LNCaP clone FGC (cell line): Measurements from ENCODE around the gene DVL1.
A peak's percentile ranks its signal among the peaks of the same experiment; 100 is the strongest.
"Not testable (repeated sequence)": the region's sequence is repeated elsewhere in the genome, so short reads cannot be mapped to it uniquely, and the experiment has no call there.

Experiments used
- DNase-seq: peaks from one replicate; pipeline ENCODE4 v3.0.0-alpha.2; 2011; ENCODE audit warnings: low read depth
- H3K4me3 ChIP-seq: 2 replicates; pipeline ENCODE4 v1.5.1; 2011; ENCODE audit warnings: mild to moderate bottlenecking, low read depth, low read length, control low read depth
- CTCF ChIP-seq: IDR thresholded peaks from 2 replicates; pipeline ENCODE4 v1.5.1; 2012; ENCODE audit warnings: mild to moderate bottlenecking; ENCODE audit not compliant: control insufficient read depth, insufficient read depth; ENCODE audit errors: extremely low read depth

The DVL1 gene

DNA sequence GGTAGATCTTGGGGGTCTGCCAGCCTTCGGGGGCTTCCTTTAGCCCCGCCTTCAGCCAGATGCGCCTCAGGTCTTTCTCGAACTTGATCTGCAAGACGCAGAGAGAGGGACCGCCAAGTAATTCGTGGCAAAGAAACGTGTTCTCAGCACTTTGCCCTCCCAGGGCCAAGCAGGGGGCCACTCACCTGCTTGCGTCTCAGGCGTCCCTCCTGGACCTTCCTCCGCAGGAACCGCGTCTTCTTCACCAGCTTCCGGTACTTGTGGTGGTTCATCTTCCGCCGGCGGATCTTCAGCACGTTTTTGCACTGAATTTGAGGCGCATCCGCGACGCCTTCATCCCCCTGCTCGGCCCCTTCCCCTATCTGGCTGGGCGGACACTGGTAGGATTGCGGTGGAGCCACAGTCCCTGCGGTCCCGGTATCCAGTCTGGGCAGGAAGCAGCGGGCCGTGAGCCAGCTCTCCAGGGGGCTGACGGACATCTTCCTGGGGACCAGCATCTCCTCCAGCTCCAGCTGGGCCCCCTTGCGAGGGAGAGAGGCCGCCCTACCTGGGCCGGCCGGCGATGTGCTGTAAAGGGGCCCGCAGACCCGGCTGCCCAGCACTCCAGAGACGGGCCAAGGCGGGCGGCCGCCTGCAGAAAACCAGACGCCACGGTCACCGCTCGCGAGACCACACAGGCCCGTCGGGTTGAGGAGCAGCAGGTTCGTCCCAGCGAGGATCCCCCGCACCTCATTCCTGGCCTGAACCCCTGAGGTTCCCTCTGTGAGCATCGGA is 24.8 kb upstream of the DVL1 start:
- DNase-seq: no peak
- no peak for TF ChIP-seq CTCF

DNA sequence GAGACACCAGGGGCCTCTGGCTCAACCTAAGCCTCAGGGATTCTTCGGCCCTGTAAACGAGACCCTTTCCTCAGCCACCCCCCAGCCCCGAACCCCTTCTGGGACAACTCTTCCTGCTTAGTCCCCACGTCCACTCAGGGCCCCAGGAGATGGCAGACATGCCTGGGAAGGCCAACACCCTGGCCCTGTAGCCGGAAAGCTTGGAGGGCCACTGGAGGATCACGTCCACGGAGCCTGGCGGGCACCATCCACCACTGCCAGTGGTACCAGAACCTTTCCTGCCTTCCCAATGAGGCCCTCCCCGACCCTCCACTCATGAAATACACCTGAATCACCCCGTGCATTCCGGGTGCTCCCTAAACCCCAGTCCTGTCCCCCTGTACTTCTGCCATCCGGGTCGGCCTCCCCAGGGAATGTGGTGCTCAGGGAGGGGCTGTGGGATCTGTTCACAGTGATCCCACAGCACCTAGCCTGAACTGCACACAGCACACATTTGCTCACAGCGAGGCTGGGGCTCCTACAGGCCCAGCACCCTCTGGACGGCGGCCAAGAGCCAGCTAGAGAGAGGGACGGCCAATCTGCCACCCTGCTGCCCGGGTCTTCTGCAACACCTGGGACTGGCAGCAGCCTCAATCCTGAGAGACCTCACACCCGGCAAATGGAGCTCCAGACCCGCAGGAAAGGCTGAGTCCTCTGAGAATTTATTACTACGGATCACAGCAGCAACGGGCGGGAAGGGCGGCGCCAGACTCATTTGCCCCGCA is 24.0 kb upstream of the DVL1 start:
- peak overlapping the region; percentile 85 for H3K4me3 ChIP-seq
- no peak for DNase-seq

More for the DNA sequence above, 24.8 kb upstream of the DVL1 start:
- peak overlapping the region; percentile 85 for H3K4me3 ChIP-seq

DNA sequence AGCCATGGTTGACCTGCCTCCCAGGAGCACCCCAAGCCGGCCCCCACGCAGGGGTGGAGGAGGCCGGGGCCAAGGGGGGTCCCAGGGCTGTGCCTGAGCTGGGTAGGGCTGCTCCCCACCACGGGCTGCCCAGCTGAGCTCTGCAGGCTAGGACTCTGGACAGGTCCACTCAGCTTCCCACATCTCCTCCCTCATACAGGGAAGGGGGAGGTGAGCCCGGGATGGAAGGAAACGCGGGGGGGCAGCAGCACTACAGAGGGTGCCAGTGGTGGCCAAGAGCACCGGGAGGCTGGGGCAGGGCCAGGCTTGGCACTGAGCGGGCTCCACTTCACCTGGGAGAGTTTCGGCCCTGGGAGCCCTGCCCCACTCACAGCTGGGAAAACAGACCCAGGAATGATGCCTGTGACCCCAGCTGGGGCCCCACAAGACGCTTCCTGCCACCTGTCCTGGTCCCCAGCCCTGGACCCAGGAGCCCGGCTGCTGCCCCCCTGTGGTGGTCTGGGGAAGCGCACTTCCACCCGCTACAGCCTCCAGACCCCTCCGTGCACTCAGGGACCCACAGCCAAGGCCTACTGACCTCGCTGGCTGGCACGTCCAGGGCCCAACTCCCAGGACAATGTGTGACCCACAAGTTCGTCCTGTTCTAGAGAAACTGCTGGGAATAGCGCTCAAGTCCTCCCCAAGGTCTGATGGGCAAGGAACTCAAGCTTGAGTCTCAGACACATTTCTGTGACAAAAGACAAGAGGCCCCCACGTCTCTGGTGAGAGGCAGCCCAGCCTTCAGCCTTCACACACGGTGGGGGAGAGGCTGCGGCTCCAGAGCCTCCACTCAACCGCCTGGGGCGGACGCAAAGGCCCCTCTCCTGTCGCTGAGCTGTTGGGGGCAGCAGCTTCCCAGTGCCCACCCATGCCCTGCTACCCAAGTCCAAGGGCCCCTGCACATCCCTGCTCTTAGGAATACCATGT is 22.8 kb upstream of the DVL1 start:
- no peak for DNase-seq
- TF ChIP-seq CTCF: peak; percentile 75
- no peak overlapping the region for H3K4me3 ChIP-seq

More for the DNA sequence above, 24.0 kb upstream of the DVL1 start:
- no peak for TF ChIP-seq CTCF

- TF ChIP-seq CTCF: no peak
- no peak overlapping the region for H3K4me3 ChIP-seq
- DNase-seq: no peak
These were observed 22.1 kb upstream of the DVL1 start for GRCh38 chr1:1371364-1371745.

GRCh38 chr1:1370771-1371300 is 21.6 kb upstream of the DVL1 start:
- no peak overlapping the region for H3K4me3 ChIP-seq
- DNase-seq: no peak
- no peak for TF ChIP-seq CTCF

DNA sequence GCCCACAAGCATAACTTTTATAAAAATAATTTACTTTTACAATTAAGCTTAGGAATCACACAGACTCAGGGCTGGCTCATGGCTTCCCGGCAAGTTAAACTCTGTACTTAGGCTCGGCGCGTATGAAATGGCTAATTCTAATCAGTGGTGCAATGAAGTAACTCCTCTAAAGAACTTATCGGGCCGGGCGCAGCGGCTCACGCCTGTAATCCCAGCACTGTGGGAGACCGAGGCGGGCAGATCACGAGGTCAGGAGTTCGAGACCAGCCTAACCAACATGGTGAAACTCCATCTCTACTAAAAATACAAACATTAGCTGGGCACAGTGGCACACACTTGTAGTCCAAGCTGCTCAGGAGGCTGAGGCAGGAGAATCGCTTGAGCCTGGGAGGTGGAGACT is 20.9 kb upstream of the DVL1 start:
- not testable (repeated sequence) for DNase-seq, H3K4me3 ChIP-seq
